ENCODE measurements around the gene TSFM. TPM values are rescaled to one million over a fixed set of nuclear protein-coding genes. Genes with fewer than 3 reads are reported as not detected.
A peak's percentile ranks its signal among the peaks of the same experiment; 100 is the strongest.

The TSFM gene
- total RNA-seq, 1 experiment from 2014 or later, result 40.3 TPM

DNA sequence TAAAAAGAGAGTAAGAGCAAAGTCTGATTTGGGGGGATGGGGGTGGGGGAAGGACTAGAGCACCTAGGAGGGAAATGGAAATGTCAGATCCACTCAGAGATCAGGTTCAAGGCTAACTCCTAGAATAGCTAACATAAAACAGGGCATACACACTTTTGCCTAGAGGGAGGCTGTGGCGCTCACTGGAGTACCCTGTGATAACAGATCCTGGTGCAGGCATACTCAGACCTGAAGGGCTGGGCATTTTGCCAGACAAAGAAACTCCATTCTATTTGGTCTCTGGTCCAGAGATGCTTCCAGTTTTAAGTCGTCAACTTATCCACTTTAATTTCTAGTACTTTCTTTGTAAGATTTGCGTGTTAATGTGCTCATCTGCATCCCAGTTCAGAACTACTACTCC lies 58.1 kb downstream of the TSFM start:
- ATAC-seq, result no peak

DNA sequence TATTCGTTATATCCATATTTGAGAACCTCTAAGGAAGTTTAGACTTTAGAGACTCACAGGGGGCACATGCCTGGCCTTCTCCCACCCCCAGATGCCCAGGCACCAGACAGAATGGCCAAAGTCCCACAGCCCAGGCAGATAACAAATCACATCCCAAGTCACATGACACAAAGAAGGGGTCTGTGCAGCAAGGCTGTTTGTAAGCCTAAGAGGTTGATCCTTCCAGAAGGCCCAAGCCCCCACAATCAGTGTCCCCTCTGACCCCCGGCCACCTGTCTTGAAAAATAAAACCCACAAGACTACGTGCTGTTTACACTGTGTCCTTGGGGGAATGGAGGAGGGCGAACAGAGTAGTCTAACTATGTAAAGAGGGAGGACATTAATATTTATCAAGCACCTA lies 58.9 kb downstream of the TSFM start:
- Histone ChIP-seq H3K27ac (ENCODE audit: low read length) (no peak overlapping the region; the same call in 1 of the 2 replicates), H3K36me3 (ENCODE audit: control insufficient read depth, insufficient read depth, low read length) (peaks cover 8% of the 10 kb centered on the region; the same call in 1 of the 2 replicates), H3K4me3 (ENCODE audit: low read depth in 2 of 2, low read length in 2 of 2) (no peak overlapping the region), H3K9me3 (ENCODE audit: control insufficient read depth, insufficient read depth, low read depth, low read length) (no peaks in the 10 kb centered on the region), H3K4me1 (ENCODE audit: control insufficient read depth, insufficient read depth, low read length) (peaks cover 78% of the 10 kb centered on the region), H3K27me3 (ENCODE audit: control insufficient read depth, insufficient read depth, low read length) (no peaks in the 10 kb centered on the region)
- in situ Hi-C loops (cut with HindIII; ENCODE audit: low pct_unique_long_range_greater_than_20kb, low sequenced_read_pairs) (no loop called here), intact Hi-C loops (cut with micrococcal nuclease; ENCODE audit: unreplicated experiment) (no loop called here)
- TF ChIP-seq TCF7L2 (IDR thresholded peaks at IDR 0.05; ENCODE audit: low read depth, low read length) (no peak), SIN3A (IDR thresholded peaks at IDR 0.05; ENCODE audit: borderline replicate concordance, insufficient read depth, low read depth, low read length) (no peak), POLR2AphosphoS5 (IDR thresholded peaks at IDR 0.05; ENCODE audit: low read depth, low read length) (no peak), CTCF (IDR thresholded peaks at IDR 0.05) (no peak)
- DNase-seq (ENCODE audit: low read depth, low spot score) (no peak), ATAC-seq (no peak)
- ChIA-PET CTCF (no interaction called here), POLR2A (no interaction called here)
- BruUV-seq (replicated peaks), result no TSS peak

More for the DNA sequence above, 58.1 kb downstream of the TSFM start:
- BruUV-seq (replicated peaks), result no TSS peak
- POLR2A ChIA-PET, result no interaction called here
- Histone ChIP-seq H3K9me3 (ENCODE audit: control insufficient read depth, insufficient read depth, low read depth, low read length) (no peaks in the 10 kb centered on the region), H3K4me1 (ENCODE audit: control insufficient read depth, insufficient read depth, low read length) (peaks cover 85% of the 10 kb centered on the region), H3K27ac (ENCODE audit: low read length) (peak overlapping the region; percentile 44), H3K36me3 (ENCODE audit: control insufficient read depth, insufficient read depth, low read length) (peaks cover 3% of the 10 kb centered on the region; the same call in 1 of the 2 replicates), H3K27me3 (ENCODE audit: control insufficient read depth, insufficient read depth, low read length) (no peaks in the 10 kb centered on the region), H3K4me3 (ENCODE audit: low read depth in 2 of 2, low read length in 2 of 2) (no peak overlapping the region)
- intact Hi-C loops (cut with micrococcal nuclease; ENCODE audit: unreplicated experiment), result no loop called here
- TF ChIP-seq TCF7L2 (IDR thresholded peaks at IDR 0.05; ENCODE audit: low read depth, low read length), result no peak
- TF ChIP-seq REST (IDR thresholded peaks at IDR 0.05; ENCODE audit: insufficient read depth in 1 of 2, low read depth in 2 of 2, low read length in 1 of 2), result no peak
- TF ChIP-seq SIN3A (IDR thresholded peaks at IDR 0.05; ENCODE audit: borderline replicate concordance, insufficient read depth, low read depth, low read length), result no peak
- TF ChIP-seq CTCF (IDR thresholded peaks at IDR 0.05), result no peak
- no peak for TF ChIP-seq POLR2AphosphoS5 (IDR thresholded peaks at IDR 0.05; ENCODE audit: low read depth, low read length)
- CTCF ChIA-PET, result no interaction called here
- no peak for DNase-seq (ENCODE audit: low read depth, low spot score)
- in situ Hi-C loops (cut with HindIII; ENCODE audit: low pct_unique_long_range_greater_than_20kb, low sequenced_read_pairs), result no loop called here

Measured in Panc1 (cell line).